ENCODE results near the gene TST.

GRCh38 chr22:37068859-37069258 lies 49.6 kb upstream of the TST start:
- no peak for TF ChIP-seq SIN3A (IDR thresholded peaks at IDR 0.05; ENCODE audit: borderline replicate concordance in 2 of 2, control insufficient read depth in 1 of 2, low read depth in 2 of 2, low read length in 2 of 2)
- no peak for TF ChIP-seq CTCF (IDR thresholded peaks at IDR 0.05 in 2 of 3, conservative IDR thresholded peaks at IDR 0.05 in 1 of 3; ENCODE audit: insufficient read depth in 2 of 3, low read depth in 1 of 3, low read length in 3 of 3)
- TF ChIP-seq POLR2AphosphoS5 (IDR thresholded peaks at IDR 0.05; ENCODE audit: control insufficient read depth, insufficient read depth, low read depth, low read length) = no peak
- TF ChIP-seq KDM1A (IDR thresholded peaks at IDR 0.05) = no peak
- no peak for TF ChIP-seq ZBED1 (IDR thresholded peaks at IDR 0.05)
- TF ChIP-seq TSC22D4 (tag; IDR thresholded peaks at IDR 0.05) = no peak
- TF ChIP-seq SNAPC5 (CRISPR knock-in tag; IDR thresholded peaks at IDR 0.05) = no peak
- no peak for TF ChIP-seq TARDBP (IDR thresholded peaks at IDR 0.05)

Measured in K562 (cell line).